CD4-positive, alpha-beta memory T cell (primary cell): ENCODE results near the gene FBXL19. TPM values are rescaled to one million over a fixed set of nuclear protein-coding genes. Genes with fewer than 3 reads are reported as not detected.
A peak's percentile ranks its signal among the peaks of the same experiment; 100 is the strongest.

Experiments
- CTCF ChIA-PET: fragments of 350-600 bp; sonication (Branson Sonifier 250); formaldehyde crosslinking; loops from one replicate; lab custom pipeline; 2021; ENCODE audit warnings: inconsistent platforms; ENCODE audit not compliant: partially characterized antibody; lab: Charles Lee
- POLR2A ChIA-PET: fragments of 350-600 bp; sonication (Branson Sonifier 250); formaldehyde crosslinking; loops from one replicate; lab custom pipeline; 2021; ENCODE audit not compliant: partially characterized antibody; lab: Charles Lee
- DNase-seq, 5 donors: peaks; one replicate each; pipeline versions ENCODE4 v3.0.0 to v3.0.0-alpha.2; 2020 to 2022; ENCODE audit warnings: mixed read lengths in 1 of 5
- H3K27ac ChIP-seq: one replicate; pipeline ENCODE4 v1.7.0; 2013; ENCODE audit warnings: low read depth, low read length
- H3K27me3 ChIP-seq: 2 replicates; pipeline ENCODE4 v1.7.0; 2013; ENCODE audit warnings: mild to moderate bottlenecking, low read length, moderate library complexity; ENCODE audit not compliant: insufficient read depth
- H3K36me3 ChIP-seq: 2 replicates; pipeline ENCODE4 v1.7.0; 2013; ENCODE audit warnings: mild to moderate bottlenecking, low read length, moderate library complexity; ENCODE audit not compliant: insufficient read depth
- H3K4me1 ChIP-seq: 2 replicates; pipeline ENCODE4 v1.7.0; 2013; ENCODE audit warnings: mild to moderate bottlenecking, low read length, moderate library complexity; ENCODE audit not compliant: insufficient read depth
- H3K4me3 ChIP-seq, 2 donors: one replicate each; pipeline ENCODE4 v1.7.0; 2013; ENCODE audit warnings: low read length in 2 of 2, mild to moderate bottlenecking in 1 of 2
- H3K9me3 ChIP-seq, 2 donors: one replicate each; pipeline ENCODE4 v1.7.0; 2013; ENCODE audit warnings: low read length in 2 of 2, control low read depth in 1 of 2; ENCODE audit not compliant: control insufficient read depth in 1 of 2
- H3K27ac Mint-ChIP-seq, 7 donors: one replicate each; pipeline ENCODE4 v1.8.0; 2020 to 2021; ENCODE audit warnings: mixed read lengths in 7 of 7, mild to moderate bottlenecking in 6 of 7, inconsistent platforms in 3 of 7, moderate library complexity in 3 of 7
- H3K27me3 Mint-ChIP-seq, 2 donors: one replicate each; pipeline ENCODE4 v1.8.0; 2020 to 2021; ENCODE audit warnings: mixed read lengths in 2 of 2
- H3K36me3 Mint-ChIP-seq, 2 donors: one replicate each; pipeline ENCODE4 v1.8.0; 2020 to 2021; ENCODE audit warnings: mixed read lengths in 2 of 2, inconsistent platforms in 1 of 2, mild to moderate bottlenecking in 1 of 2
- H3K4me1 Mint-ChIP-seq, 4 donors: one replicate each; pipeline ENCODE4 v1.8.0; 2020 to 2021; ENCODE audit warnings: mixed read lengths in 4 of 4, mild to moderate bottlenecking in 1 of 4
- H3K4me3 Mint-ChIP-seq, 8 donors: one replicate each; pipeline ENCODE4 v1.8.0; 2020 to 2021; ENCODE audit warnings: mixed read lengths in 8 of 8, mild to moderate bottlenecking in 7 of 8, moderate library complexity in 6 of 8, inconsistent platforms in 3 of 8
- H3K9me3 Mint-ChIP-seq, 8 donors: one replicate each; pipeline ENCODE4 v1.8.0; 2020 to 2021; ENCODE audit warnings: mixed read lengths in 8 of 8, mild to moderate bottlenecking in 5 of 8, inconsistent platforms in 3 of 8, moderate library complexity in 1 of 8
- intact Hi-C: fragments of 100-400 bp; cut with micrococcal nuclease; formaldehyde crosslinking; loops from one replicate; pipeline ENCODE4 v1.15.1; 2023
- polyA plus RNA-seq, 2 donors: library from polyadenylated mRNA; unstranded; fragments of 300-500 nt; fragmentation: Illumina TruSeq; gene quantifications; one replicate each; pipeline ENCODE4 v1.2.3, GENCODE V29; 2021
- total RNA-seq, 2 experiments: library from RNA; stranded (reverse); gene quantifications; one replicate each; pipeline ENCODE4 v1.2.3, GENCODE V29; 2021

FBXL19 gene
- total and polyA plus RNA-seq, 4 experiments from 2014 or later, result 0.16 to 15.8 (median 15.6) TPM; not detected in 1

GRCh38 chr16:30979170-30980022 is 56.0 kb downstream of the FBXL19 start:
- CTCF ChIA-PET, result no interaction called here
- no peak overlapping the region for H3K27ac Mint-ChIP-seq
- POLR2A ChIA-PET, result interaction anchor here (0.6 to 1.6 kb wide), 2 partner anchors 10 to 65 kb away, joined by 3 to 4 read pairs; no protein-coding TSS in a partner anchor
- H3K27ac ChIP-seq, result no peak overlapping the region
- H3K4me3 Mint-ChIP-seq, result no peak overlapping the region
- no peaks in the 10 kb centered on the region for H3K9me3 ChIP-seq
- DNase-seq, result no peak
- intact Hi-C loops, result no loop called here
- no peaks in the 10 kb centered on the region for H3K27me3 ChIP-seq
- H3K4me3 ChIP-seq, result no peak overlapping the region
- peaks cover 0 to 6% (median 3%) of the 10 kb centered on the region in 4 donors for H3K4me1 Mint-ChIP-seq
- no peaks in the 10 kb centered on the region for H3K4me1 ChIP-seq
- H3K27me3 Mint-ChIP-seq, result no peaks in the 10 kb centered on the region
- H3K9me3 Mint-ChIP-seq, result no peaks in the 10 kb centered on the region
- peaks cover 26 to 59% of the 10 kb centered on the region in 2 donors for H3K36me3 Mint-ChIP-seq
- H3K36me3 ChIP-seq, result peaks cover 39% of the 10 kb centered on the region

- Histone ChIP-seq H3K9me3 (no peaks in the 10 kb centered on the region), H3K4me3 (no peak overlapping the region), H3K27me3 (no peaks in the 10 kb centered on the region), H3K4me1 (peaks cover 4% of the 10 kb centered on the region), H3K36me3 (peaks cover 38% of the 10 kb centered on the region), H3K27ac (no peak overlapping the region)
- ChIA-PET CTCF (no interaction called here), POLR2A (no interaction called here)
- H3K27ac Mint-ChIP-seq, result no peak overlapping the region
- H3K27me3 Mint-ChIP-seq, result no peaks in the 10 kb centered on the region
- H3K36me3 Mint-ChIP-seq, result peaks cover 23 to 54% of the 10 kb centered on the region in 2 donors
- no peaks in the 10 kb centered on the region for H3K9me3 Mint-ChIP-seq
- intact Hi-C loops, result no loop called here
- H3K4me1 Mint-ChIP-seq, result peaks cover 0 to 6% (median 2%) of the 10 kb centered on the region in 4 donors
- DNase-seq, result no peak
- no peak overlapping the region for H3K4me3 Mint-ChIP-seq
These were observed 56.6 kb downstream of the FBXL19 start for GRCh38 chr16:30980023-30980371.

GRCh38 chr16:30980434-30980833 is 57.1 kb downstream of the FBXL19 start:
- ChIA-PET CTCF (interaction anchor here (1.2 kb wide), 1 partner anchor 79 kb away, joined by 3 read pairs; no protein-coding TSS in a partner anchor), POLR2A (no interaction called here)
- Mint-ChIP-seq H3K27ac (no peak overlapping the region), H3K36me3 (peaks cover 23 to 54% of the 10 kb centered on the region in 2 donors), H3K4me1 (peaks cover 0 to 6% (median 2%) of the 10 kb centered on the region in 4 donors), H3K9me3 (no peaks in the 10 kb centered on the region), H3K4me3 (no peak overlapping the region), H3K27me3 (no peaks in the 10 kb centered on the region)
- Histone ChIP-seq H3K36me3 (peaks cover 36% of the 10 kb centered on the region), H3K27ac (no peak overlapping the region), H3K9me3 (no peaks in the 10 kb centered on the region), H3K4me1 (peaks cover 6% of the 10 kb centered on the region), H3K27me3 (no peaks in the 10 kb centered on the region), H3K4me3 (no peak overlapping the region)
- no peak for DNase-seq
- intact Hi-C loops, result no loop called here

- CTCF ChIA-PET, result interaction anchor here (1.0 to 1.2 kb wide), 2 partner anchors 80 to 162 kb away, joined by 3 to 4 read pairs; no protein-coding TSS in a partner anchor
- H3K4me3 Mint-ChIP-seq, result no peak overlapping the region
- no peaks in the 10 kb centered on the region for H3K9me3 ChIP-seq
- no peaks in the 10 kb centered on the region for H3K27me3 Mint-ChIP-seq
- intact Hi-C loops, result no loop called here
- POLR2A ChIA-PET, result no interaction called here
- H3K4me1 ChIP-seq, result peaks cover 6% of the 10 kb centered on the region
- peaks cover 31% of the 10 kb centered on the region for H3K36me3 ChIP-seq
- no peak overlapping the region for H3K27ac ChIP-seq
- no peak overlapping the region for H3K4me3 ChIP-seq
- no peaks in the 10 kb centered on the region for H3K9me3 Mint-ChIP-seq
- no peak for DNase-seq
- H3K36me3 Mint-ChIP-seq, result peaks cover 18 to 50% of the 10 kb centered on the region in 2 donors
- no peaks in the 10 kb centered on the region for H3K27me3 ChIP-seq
- H3K27ac Mint-ChIP-seq, result no peak overlapping the region
- peaks cover 0 to 6% (median 2%) of the 10 kb centered on the region in 4 donors for H3K4me1 Mint-ChIP-seq
These were observed 57.6 kb downstream of the FBXL19 start for GRCh38 chr16:30980959-30981358.

GRCh38 chr16:30982548-30983288 is 59.3 kb downstream of the FBXL19 start:
- Histone ChIP-seq H3K4me3 (no peak overlapping the region), H3K4me1 (peaks cover 6% of the 10 kb centered on the region), H3K36me3 (peaks cover 16% of the 10 kb centered on the region), H3K27ac (no peak overlapping the region), H3K27me3 (no peaks in the 10 kb centered on the region), H3K9me3 (no peaks in the 10 kb centered on the region)
- H3K36me3 Mint-ChIP-seq, result peaks cover 13 to 36% of the 10 kb centered on the region in 2 donors
- no peak overlapping the region for H3K4me3 Mint-ChIP-seq
- H3K4me1 Mint-ChIP-seq, result peaks cover 0 to 6% (median 0%) of the 10 kb centered on the region in 4 donors
- POLR2A ChIA-PET, result interaction anchor here (1.1 to 1.2 kb wide), 2 partner anchors 112 to 197 kb away, joined by 3 to 5 read pairs; partner anchors contain the start of genes FUS and VKORC1
- no peak for DNase-seq
- intact Hi-C loops, result no loop called here
- CTCF ChIA-PET, result interaction anchor here (0.6 to 4.5 kb wide), 9 partner anchors 11 to 478 kb away, joined by 3 to 49 read pairs (median 4); partner anchors contain the start of gene ZNF843
- no peaks in the 10 kb centered on the region for H3K27me3 Mint-ChIP-seq
- H3K27ac Mint-ChIP-seq, result peak overlapping the region in 4 of 7 donors; percentile 8 to 82 (median 70)
- no peaks in the 10 kb centered on the region for H3K9me3 Mint-ChIP-seq

DNA sequence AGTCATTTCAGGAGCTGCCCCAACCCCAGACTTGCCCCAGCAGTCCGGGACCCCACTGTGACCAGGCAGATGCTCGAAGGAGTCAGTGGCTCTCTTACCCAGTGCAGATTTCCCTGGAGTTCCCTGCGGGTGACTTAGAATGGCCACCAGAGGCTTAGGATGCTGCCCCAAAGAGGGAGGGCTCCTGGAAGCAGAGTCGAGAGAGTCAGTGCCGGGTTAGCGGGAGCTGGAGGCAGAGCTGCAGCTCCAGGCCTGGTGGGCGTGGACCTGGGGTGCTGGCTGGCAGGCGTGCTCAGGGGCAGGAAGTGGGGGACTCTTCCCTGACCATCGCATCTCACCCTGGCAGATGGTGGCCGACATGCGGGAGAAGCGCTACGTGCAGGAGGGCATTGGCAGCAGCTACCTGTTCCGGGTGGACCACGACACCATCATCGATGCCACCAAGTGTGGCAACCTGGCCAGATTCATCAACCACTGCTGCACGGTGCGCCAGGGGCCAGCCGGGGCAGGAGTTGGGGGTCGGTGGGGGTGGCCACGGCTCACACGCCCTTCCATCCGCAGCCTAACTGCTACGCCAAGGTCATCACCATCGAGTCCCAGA is 60.0 kb downstream of the FBXL19 start:
- peaks cover 6% of the 10 kb centered on the region for H3K4me1 ChIP-seq
- no peak overlapping the region for H3K27ac ChIP-seq
- no peaks in the 10 kb centered on the region for H3K9me3 Mint-ChIP-seq
- H3K36me3 Mint-ChIP-seq, result peaks cover 13 to 33% of the 10 kb centered on the region in 2 donors
- peaks cover 13% of the 10 kb centered on the region for H3K36me3 ChIP-seq
- CTCF ChIA-PET, result interaction anchor here (0.6 to 4.5 kb wide), 15 partner anchors 10 to 885 kb away, joined by 3 to 49 read pairs (median 4); partner anchors contain the start of gene ZNF843
- no peaks in the 10 kb centered on the region for H3K27me3 ChIP-seq
- POLR2A ChIA-PET, result interaction anchor here (1.1 to 1.2 kb wide), 2 partner anchors 111 to 197 kb away, joined by 3 to 5 read pairs; partner anchors contain the start of genes FUS and VKORC1
- peak overlapping the region in 2 of 7 donors; percentile 12 to 61 for H3K27ac Mint-ChIP-seq
- no peaks in the 10 kb centered on the region for H3K27me3 Mint-ChIP-seq
- H3K4me3 ChIP-seq, result no peak overlapping the region
- peaks cover 0 to 6% (median 0%) of the 10 kb centered on the region in 4 donors for H3K4me1 Mint-ChIP-seq
- DNase-seq, result no peak
- intact Hi-C loops, result no loop called here
- H3K4me3 Mint-ChIP-seq, result no peak overlapping the region
- no peaks in the 10 kb centered on the region for H3K9me3 ChIP-seq
